CD4-positive, alpha-beta T cell treated with Interleukin-2 at 100 ng/mL for 4 hours (primary cell): ENCODE results near the gene KNG1.
"Not testable (repeated sequence)": the region's sequence is repeated elsewhere in the genome, so short reads cannot be mapped to it uniquely, and the experiment has no call there.

Experiments used
- DNase-seq: peaks from one replicate; pipeline ENCODE4 v3.0.0-alpha.2; 2020; ENCODE audit warnings: low spot score

Gene KNG1

DNA sequence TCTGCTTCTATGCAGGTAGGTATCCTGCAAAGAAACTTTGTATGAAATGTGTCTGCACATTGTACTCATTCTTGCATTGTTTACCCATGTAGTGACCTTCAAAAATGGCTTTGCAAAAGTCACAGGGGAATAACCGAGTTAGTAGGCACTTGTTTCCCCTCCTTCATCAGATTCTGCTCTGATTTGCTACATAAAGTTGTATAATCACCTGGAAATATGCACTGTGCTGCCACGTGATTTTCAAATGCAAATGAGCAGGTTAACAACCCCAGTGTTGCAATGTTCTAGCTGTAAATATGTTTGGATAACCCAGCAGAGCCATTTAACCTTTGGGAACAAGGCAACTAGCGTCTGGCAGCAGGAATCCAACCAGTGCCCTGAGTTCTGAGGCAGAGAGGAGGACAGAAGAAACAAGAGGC is at the start of gene KNG1:
KNG1 (plus strand) TSS at position 321 of the 419 bp plus-strand sequence. CDS start 184 bp downstream, outside the sequence.
- DNase-seq: no peak

DNA sequence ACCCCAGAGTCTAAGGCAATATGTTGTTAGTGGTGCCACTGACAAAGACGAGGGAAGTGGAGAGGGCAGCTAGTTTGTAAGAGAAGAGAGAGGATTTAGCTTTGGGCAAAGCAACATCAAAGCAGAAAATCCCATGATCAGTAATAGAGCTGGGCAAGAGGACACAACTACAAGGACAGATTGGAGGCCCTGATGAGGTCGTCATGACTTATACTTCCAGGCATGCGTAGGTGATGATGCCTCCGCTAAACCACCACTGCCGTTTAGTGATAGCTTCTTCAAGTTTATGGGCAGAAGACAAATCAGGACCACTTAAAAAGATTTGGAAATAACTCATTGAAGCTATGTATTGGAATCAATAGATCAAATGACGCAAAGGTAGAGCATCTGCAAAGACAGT is 48.7 kb upstream of the KNG1 start:
- DNase-seq: no peak

DNA sequence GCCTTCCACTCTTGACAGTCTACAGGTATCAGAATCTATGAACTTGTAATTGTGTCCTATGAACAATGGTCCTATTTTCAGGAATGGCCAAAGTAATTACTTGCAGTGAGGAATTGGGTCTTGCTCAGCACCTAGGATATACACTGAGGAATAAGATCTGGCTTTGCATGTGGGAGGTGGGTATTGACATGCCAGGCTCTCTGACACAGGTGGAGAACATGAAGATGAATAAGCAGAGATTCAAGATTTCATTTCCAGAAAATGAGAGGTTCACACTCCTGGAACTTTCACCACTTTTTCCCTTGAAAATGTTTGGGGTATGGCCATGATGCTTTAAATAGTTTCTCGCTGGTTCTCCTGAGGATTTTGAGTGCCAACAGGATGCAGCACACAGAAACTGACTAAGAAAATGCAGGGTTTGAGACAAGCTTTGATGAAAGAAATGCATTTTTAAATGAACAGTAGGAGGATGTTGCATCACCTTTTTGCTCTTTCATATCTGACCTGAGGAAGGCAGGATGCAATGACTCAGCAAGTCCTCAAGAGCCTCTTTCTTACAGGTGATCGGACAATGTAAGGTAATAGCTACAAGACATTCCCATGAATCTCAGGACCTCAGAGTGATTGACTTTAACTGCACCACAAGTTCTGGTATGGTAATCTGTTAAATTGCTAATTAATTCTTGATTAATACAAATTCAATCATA is 47.6 kb upstream of the KNG1 start:
- no peak for DNase-seq

DNA sequence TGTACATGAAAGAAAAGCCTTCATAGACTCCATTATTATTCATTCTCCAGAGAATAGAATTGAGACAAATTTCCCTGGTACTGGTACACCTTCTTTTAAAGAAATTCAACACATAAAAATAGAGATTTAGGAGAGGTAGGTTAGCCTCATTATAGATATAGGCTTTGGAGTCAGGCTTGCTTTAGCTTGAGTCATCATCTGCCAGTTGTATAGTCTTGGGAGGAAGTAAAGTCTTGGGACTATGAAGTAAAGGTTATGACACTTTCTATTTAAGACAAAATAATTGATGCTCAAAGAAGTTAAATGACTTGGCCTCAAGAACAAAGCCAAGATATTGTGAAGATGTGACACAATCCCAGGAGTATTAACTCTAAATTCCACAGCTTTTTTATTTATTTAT is 47.0 kb upstream of the KNG1 start:
- DNase-seq: no peak

DNA sequence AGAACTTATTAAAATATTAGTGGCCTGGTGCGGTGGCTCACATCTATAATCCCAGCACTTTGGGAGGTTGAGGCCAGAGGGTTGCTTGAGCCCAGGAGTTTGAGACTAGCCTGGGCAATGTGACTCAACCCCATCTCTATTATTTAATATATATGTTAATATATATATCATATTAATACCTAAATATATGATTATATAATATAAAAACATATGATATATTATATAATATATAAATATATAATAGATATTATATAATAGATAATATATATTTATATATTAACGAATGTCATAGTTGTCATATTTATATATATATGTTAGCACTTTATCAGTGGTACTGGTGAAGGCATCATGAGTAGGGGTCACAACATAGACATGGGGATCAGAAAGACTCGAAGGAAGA is 46.1 kb upstream of the KNG1 start:
- DNase-seq: no peak

DNA sequence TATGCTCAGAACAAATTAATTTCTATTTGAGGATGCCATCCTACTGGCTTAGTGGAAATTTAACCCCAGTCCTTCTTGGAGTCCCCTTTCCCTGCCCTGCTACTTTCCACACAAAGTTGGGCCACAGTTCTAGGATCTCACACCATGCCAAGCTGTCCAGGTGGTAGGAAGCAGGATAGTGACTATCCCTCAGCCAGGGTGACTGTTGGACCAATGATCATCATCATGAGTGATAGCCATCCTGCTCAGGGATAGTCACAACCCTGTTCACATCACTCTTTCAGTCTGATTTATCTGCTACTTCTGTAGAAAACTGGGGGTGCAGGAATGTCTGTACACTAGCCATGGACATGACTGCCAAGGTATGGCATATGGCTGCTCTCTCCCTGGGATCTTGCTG is 38.6 kb upstream of the KNG1 start:
- no peak for DNase-seq

DNA sequence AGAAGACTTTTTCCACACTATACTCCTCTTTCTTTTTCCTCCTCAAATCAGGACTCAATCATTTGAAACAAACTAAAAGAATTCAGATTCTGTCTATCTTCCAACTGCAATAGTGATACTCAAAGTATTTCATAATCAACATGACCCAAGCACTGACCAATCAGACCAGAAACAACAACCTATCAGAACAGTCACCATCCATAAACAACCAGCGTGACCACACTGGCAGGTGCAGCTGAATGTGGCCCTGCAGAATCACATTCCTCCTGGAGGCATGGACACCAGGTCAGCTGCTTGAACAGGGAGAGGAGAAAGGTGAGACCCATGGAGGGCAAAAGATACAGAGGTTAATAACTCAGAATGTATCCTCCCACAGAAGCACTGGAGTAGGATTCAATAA is 38.0 kb upstream of the KNG1 start:
- no peak for DNase-seq

DNA sequence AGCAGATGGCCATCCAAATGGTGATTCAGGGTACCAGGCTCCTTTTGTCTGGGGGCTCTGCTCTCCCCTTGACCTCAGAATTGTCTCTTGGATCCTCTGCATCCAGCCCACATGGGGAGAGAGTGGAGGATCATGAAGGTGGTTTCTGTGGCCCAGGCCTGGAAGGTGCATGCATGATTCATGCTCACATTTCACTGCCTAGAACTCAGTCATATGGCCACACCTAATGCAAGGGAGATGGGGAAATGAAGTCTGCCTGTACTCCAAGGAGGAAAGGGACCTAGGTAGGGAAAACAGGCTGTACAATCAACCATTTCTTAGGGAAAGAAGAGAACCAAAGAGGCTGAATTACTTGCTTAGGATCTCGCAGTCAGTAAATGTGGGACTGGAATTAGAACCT is 36.3 kb upstream of the KNG1 start:
- no peak for DNase-seq

DNA sequence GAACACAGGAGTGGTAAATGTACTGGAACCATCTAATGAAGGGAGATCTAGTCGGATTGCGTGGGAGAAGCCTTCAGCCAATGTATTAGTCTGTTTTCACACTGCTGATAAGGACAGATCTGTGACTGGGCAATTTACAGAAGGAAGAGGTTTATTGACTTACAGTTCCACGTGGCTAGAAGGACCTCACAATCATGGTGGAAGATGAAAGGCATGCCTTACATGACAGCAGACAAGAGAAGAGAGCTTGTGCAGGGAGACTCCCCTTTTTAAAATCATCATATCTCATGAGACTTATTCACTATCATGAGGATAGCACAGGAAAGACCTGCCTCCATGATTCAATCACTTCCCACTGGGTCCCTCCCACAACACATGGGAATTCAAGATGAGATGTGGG is 34.3 kb upstream of the KNG1 start:
- no peak for DNase-seq

DNA sequence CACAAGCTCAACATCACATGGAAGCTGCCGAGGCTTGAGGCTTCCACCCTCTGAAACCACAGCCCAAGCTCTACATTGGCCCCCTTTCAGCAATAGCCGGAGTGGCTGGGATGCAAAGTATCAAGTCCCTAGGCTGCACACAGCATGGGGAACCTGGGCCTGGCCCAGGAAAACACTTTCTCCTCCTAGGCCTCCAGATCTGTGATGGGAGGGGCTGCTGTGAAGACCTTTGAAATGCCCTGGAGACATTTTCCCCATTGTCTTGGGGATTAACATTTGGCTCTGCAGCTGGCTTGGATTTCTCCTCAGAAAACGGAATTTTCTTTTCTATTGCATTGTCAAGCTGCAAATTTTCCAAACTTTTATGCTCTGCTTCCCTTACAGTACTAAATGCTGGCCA is 33.2 kb upstream of the KNG1 start:
- DNase-seq: no peak

DNA sequence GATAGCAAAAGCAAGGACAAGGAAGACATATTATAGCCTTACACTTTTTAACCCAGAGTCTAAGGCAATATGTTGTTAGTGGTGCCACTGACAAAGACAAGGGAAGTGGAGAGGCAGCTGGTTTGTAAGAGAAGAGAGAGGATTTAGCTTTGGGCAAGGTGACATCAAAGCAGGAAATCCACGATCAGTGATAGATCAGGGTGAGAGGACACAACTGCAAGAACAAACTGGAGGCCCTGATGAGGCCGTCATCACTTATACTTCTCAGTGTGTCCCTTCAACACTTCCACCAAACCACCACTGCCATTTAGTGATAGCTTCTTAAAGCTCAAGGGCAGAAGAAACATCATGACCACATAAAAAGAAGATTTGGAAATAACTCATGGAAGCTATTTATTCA is 30.7 kb upstream of the KNG1 start:
- not testable (repeated sequence) for DNase-seq

DNA sequence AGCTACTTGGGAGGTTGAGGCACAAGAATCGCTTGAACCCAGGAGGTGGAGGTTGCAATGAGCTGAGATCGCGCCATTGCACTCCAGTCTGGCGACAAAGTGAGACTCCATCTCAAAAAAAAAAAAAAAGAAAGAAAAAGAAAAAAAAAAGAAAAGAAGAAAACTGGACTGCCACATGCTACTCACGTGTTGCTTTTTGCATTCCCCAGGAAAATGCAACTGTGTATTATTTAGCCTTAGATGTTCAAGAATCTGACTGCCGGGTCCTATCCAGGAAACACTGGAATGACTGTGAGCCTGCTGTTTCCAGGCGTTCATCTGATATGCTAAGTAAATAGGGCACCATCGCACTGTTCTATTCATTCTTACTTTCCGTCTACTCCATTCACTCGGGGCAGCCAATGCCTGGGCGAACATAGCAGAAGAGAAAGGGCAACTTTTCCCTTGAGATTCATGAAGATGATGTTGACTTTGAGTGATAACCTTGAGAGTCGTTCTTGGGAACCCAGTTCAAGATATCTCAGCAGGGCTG is 30.0 kb upstream of the KNG1 start:
- DNase-seq: no peak

DNA sequence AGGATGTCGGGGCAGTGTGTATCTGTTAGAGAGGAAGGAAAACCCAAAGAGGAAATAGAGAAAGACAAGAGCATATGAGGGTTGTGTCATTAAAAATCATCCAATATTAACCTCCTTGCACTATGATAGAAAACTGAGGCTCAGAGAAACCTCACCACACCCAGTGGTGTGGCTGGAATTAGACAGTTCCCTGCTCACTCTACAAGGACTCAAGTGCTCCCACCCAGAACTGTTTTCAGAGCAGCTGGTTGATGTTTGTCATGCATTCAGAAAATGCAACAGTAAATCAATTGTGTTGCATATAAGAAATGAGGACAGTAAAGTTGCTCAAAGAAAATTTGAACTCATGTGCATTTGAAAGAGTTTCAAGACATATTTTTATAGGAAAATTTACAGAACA is 26.9 kb upstream of the KNG1 start:
- DNase-seq: not testable (repeated sequence)

DNA sequence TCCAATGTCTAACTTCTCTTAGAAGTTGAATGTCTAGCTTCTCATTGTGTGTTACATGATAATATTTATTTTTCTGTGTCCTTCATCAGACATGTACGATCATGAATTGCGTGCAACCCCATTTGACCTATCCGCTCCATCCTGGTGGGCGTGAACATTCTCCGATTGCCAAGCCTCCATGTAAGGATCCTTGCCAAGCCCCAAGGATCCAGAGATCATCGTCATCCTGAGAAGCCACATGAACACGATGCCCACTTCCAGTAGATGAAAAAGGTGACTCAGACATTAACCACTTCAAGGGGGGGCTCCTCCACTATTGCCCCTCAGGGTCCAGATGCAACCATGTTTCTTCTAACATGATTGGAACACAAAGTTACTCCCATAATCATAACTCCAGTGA is 25.5 kb upstream of the KNG1 start:
- no peak for DNase-seq

DNA sequence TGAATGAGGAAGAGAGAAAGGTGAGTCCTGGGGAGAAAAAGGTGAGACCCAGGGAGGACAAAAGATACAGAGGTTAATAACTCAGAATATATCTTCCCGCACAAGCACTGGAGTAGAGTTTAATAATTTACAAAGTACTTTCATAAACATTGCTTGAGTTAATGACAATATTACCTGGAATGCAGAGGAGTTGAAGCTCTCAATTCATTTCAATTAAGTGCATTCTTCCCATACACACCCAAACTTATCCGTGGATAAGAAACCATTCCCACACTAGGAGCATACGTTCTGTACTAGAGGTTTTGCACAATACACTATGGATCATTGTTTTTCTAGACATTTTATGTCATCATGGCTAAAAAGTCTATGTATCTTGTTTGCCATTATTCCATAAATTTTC is 23.3 kb upstream of the KNG1 start:
- no peak for DNase-seq

DNA sequence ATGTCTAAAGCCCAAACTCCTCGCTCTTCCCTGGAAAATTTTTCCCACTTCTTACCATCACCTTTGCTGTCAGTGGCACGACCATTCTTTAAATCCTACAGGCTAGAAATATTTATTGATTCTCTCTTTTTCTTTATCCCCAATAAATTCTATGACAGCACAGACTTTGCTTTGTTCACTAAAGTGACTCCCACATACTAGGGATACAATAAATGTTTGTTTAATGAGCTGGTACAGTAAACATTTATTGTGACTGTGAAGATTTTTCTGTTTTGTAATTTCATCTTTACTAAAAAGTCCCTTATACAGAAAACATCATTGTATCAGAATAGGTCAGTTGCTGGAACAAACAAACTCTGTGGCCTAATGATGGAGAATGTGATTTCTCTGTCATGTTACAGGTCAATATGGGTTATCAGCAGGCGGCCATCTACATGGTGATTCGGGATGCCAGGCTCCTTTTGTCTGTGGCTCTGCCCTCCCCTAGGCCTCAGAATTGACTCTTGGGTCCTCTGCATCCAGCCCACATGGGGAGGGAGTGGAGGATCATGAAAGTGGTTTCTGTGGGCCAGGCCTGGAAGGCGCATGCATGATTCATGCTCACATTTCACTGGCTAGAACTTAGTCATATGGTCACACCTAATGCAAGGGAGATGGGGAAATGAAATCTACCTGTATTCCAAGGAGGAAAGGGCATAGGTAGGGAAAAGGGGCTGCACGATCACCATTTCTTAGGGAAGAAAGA is 22.7 kb upstream of the KNG1 start:
- no peak for DNase-seq

DNA sequence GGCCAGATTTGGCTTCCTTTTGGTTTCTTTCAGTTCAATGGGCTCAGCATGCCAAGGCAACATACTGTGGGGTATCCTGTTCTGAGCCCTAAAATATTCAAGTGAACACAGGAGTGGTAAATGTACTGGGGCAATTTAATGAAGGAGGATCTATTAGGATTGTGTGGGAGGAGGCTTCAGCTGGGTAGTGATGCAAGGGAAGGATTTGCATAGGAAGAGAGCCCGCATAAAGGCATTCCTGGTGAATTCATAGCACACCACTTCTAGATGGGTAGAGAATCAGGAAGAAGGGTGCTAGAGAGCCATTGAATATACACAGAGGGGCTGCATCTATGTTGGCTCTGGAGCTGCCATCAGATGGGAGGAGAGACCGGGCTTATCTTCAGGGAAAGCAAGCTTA is 20.6 kb upstream of the KNG1 start:
- no peak for DNase-seq

DNA sequence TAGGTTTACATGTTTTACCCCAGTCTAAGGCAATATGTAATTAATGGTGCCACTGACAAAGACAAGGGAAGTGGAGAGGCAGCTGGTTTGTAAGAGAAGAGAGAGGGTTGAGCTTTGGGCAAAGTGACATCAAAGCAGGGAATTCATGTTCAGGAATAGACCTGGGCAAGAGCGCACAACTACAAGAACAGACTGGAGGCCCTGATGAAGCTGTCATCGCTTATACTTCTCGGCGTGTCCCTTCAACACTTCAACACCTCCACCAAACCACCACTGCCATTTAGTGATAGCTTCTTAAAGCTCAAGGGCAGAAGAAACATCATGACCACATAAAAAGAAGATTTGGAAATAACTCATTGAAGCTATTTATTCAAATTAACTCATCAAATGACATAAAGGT is 19.6 kb upstream of the KNG1 start:
- no peak for DNase-seq

DNA sequence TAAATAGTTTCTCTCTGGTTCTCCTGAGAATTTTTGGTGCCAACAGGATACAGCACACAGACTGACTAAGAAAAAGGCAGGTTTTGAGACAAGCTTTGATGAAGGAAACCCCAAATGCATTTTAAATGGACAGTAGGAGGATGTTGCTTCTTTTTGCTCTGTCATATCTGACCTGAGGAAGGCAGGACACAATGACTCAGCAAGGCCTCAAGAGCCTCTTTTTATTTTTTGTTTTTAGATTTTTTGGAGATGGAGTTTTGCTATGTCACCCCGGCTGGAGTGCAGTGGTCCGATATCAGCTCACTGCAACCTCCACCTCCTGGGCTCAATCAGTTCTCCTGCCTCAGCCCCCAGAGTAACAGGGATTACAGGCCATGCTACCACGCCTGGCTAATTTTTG is 16.9 kb upstream of the KNG1 start:
- no peak for DNase-seq

DNA sequence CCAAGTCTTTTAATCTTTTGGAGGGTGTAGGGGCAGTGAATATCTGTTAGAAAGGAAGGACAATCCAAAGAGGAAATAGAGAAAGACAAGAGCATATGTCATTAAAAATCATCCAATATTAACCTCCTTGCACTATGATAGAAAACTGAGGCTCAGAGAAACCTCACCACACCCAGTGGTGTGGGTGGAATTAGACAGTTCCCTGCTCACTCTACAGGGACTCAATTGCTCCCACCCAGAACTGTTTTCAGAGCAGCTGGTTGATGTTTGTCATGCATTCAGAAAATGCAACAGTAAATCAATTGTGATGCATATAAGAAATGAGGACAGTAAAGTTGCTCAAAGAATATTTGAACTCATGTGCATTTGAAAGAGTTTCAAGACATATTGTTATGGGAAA is 14.7 kb upstream of the KNG1 start:
- not testable (repeated sequence) for DNase-seq

DNA sequence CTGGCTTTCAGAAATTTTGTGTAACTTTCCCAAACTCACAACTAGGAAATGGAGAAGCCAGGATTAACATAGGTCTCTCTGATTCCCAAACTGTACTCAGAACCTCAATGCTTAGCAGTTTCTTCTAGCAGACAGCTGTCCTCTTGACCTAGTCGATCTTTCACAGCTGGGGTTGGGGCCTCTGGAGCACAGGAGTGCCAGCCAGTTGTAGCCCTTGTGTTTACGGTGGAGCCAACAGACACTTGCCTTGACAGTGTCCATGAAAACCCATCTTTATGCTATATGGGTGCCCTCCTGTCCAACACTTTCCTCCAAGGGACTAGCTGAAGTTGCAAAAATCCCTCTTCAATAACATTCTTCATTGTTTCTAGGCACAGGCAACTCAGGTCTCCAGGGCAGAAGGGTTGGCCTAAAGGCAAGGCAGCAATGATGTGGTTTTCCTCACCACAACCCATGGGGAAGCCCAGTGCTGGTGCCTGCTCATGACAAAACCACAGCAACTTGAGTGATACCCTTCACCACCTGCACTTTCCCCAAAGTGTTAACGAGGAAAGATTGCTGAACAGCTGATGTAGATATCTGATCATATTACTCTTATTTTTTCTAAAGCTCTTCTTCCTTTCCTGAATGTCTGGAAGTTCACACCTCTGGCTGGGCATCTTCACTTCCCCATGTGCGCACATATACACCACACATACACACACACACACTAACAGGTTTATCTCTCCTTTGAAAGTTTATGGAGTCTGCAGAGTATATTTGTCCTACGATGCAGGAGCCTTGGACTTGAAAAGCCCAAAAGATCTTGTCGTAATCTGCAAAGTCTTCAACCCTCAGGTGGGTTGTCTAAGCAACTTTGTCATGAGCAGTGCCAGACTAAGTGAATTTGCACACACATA is 11.0 kb upstream of the KNG1 start:
- peak; percentile 57 for DNase-seq

DNA sequence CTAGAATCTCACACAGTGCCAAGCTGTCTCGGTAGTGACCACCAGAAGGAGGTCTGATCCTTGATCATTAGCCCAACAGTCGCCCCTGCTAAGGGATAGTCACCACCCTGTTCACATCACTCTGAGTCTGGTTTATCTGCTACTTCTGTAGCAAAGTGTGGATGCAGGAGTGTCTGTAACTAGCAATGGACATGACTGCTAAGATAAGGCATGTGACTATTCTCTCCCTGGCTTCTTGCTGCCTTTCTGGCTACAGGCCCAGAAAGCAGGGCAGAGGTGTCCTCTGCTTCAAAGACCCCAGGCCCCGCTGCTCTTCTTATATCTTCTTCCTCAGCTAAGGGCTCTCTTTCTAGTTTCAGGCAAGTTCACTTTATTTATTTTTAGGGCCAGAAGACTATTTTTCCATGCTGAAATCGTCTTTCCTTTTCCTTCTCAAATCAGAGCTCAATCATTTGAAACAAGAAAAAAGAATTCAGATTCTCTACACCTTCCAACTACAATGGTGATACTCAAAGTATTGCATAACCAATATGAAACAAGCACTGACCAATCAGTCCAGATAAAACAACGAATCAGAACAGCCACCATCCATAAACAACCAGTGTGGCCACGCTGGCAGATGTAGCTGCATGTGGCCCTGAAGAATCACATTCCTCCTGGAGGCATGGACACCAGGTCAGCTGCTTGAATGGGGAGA is 8.0 kb upstream of the KNG1 start:
- DNase-seq: no peak
